Activated CD4-positive, alpha-beta T cell treated with anti-CD3 and anti-CD28 coated beads for 36 hours (primary cell): ENCODE data around the gene OLFML2A. TPM values are rescaled to one million over a fixed set of nuclear protein-coding genes. Genes with fewer than 3 reads are reported as not detected.
"Not testable (repeated sequence)": the region's sequence is repeated elsewhere in the genome, so short reads cannot be mapped to it uniquely, and the experiment has no call there.

ENCODE experiments used
- ATAC-seq: fragments of 200-7000 bp; cut with Tn5 transposase; one replicate; pipeline ENCODE4 v1.10.0; 2021; ENCODE audit warnings: mild to moderate bottlenecking, moderate library complexity
- CTCF ChIA-PET: fragments of 350-600 bp; sonication (Branson Sonifier 250); formaldehyde crosslinking; loops from one replicate; lab custom pipeline; 2021; ENCODE audit warnings: antibody characterized with exemption; lab: Charles Lee
- POLR2A ChIA-PET: fragments of 350-600 bp; sonication (Branson Sonifier 250); formaldehyde crosslinking; loops from one replicate; lab custom pipeline; 2021; ENCODE audit warnings: antibody characterized with exemption, inconsistent platforms; lab: Charles Lee
- DNase-seq: peaks from one replicate; pipeline ENCODE4 v3.0.0-alpha.2; 2020
- H3K27ac Mint-ChIP-seq: one replicate; pipeline ENCODE4 v1.8.0; 2021; ENCODE audit warnings: mixed read lengths
- H3K27me3 Mint-ChIP-seq: one replicate; pipeline ENCODE4 v1.8.0; 2021; ENCODE audit warnings: mixed read lengths
- H3K36me3 Mint-ChIP-seq: one replicate; pipeline ENCODE4 v1.8.0; 2021; ENCODE audit warnings: low read depth, mixed read lengths
- H3K4me1 Mint-ChIP-seq: one replicate; pipeline ENCODE4 v1.8.0; 2021; ENCODE audit warnings: mixed read lengths
- H3K4me3 Mint-ChIP-seq: one replicate; pipeline ENCODE4 v1.8.0; 2021; ENCODE audit warnings: mild to moderate bottlenecking, moderate library complexity, mixed read lengths
- H3K9me3 Mint-ChIP-seq: one replicate; pipeline ENCODE4 v1.8.0; 2021; ENCODE audit warnings: low read depth, mixed read lengths
- intact Hi-C, 2 experiments: fragments of 100-400 bp; cut with DNase I in 1 of 2; cut with micrococcal nuclease in 1 of 2; formaldehyde crosslinking; loops; one replicate each; pipeline versions ENCODE4 v1.14.2 to v1.15.1; 2022 to 2024; cut with DNase I, micrococcal nuclease
- total RNA-seq, 2 experiments: library from RNA; stranded (reverse); gene quantifications; one replicate each; pipeline ENCODE4 v1.2.3, GENCODE V29; 2021

The OLFML2A gene
- total RNA-seq, 2 experiments from 2014 or later = 0.05 TPM; not detected in 1

DNA sequence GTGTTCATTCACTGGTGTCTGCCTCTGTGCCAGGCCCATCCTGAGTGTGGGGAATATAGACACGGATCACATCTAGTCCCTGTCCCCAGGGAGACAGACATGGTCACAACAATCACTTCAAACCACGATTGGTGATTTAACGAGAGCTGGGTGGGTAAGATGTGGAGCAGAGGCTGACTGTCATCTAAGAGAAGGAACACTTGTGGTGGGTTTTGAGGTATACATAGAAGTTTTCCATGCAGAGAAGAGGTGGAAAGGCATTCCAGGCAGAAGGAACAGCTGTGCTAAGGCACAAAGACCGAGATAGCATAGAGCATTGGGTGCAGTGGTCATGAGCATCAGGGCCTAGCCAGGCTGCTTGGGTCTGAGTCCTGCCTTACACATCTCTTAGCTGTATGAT, 53.7 kb downstream of the OLFML2A start:
- DNase-seq = no peak
- Mint-ChIP-seq H3K4me3 (no peak overlapping the region), H3K27ac (no peak overlapping the region), H3K27me3 (peaks cover 4% of the 10 kb centered on the region), H3K4me1 (no peaks in the 10 kb centered on the region), H3K9me3 (no peaks in the 10 kb centered on the region), H3K36me3 (no peaks in the 10 kb centered on the region)
- intact Hi-C loops = no loop called here
- ChIA-PET CTCF (interaction anchor here (0.7 kb wide), 1 partner anchor 23 kb away, joined by 3 read pairs; the partner anchor contains the start of gene WDR38), POLR2A (no interaction called here)
- no peak for ATAC-seq

DNA sequence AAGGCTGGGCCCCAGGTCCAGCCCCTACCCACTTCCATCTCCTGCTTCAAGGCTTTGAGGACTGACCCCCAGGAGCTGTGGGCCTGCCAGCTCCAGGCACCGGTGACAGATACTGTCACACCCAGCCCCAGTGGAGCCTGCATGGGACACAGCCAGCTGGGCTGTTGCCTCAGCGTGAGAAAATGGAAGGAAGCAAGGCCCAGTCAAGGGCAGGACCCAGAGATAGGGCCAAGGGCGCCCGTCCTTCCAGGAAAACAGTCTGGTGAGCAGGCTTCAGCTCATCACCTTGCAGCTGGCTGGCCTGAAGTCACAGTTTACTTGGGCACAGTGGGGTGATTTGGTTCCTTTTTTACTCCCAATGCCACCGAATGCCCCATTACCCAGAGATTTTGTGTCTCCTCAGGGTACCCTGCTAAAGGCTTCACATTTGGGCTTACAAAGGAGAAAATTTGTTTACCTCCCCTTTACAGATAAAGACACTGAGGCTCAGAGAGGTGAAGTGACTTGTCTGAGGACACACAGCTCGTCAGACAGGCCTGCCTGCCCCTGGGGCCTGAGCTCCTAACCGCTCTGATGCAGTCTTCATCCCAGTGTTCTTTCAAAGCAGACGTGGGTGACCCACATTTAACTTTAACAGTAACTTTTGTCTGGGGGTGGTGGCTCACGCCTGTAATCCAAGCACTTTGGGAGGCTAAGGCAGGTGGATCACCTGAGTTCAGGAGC, 54.9 kb downstream of the OLFML2A start:
- Mint-ChIP-seq H3K4me3 (no peak overlapping the region), H3K36me3 (no peaks in the 10 kb centered on the region), H3K4me1 (no peaks in the 10 kb centered on the region), H3K9me3 (no peaks in the 10 kb centered on the region), H3K27ac (no peak overlapping the region), H3K27me3 (peaks cover 4% of the 10 kb centered on the region)
- no peak for ATAC-seq
- ChIA-PET CTCF (interaction anchor here (0.8 kb wide), 1 partner anchor 19 kb away, joined by 7 read pairs; no protein-coding TSS in a partner anchor), POLR2A (no interaction called here)
- intact Hi-C loops = no loop called here
- DNase-seq = no peak

DNA sequence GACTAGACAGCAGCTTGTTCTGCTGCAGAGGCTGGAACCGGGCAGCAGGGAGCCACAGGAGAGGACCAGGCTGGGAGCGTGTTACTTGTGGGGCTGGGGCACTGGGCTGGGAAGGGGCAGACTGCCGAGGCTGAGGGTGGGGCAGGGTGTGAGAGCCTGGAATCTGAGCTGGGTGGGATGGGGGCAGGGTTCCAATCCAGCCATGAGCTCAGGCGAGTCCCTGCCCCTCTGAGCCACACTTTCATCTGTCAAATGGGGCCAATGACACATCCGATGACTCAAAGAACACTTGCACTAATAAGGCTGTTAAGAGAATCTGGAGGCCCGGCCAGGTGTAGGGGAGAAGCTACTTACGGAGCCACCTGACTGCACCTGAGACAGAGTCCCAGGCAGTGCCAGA, 57.7 kb downstream of the OLFML2A start:
- CTCF ChIA-PET = no interaction called here
- H3K27ac Mint-ChIP-seq = no peak overlapping the region

DNA sequence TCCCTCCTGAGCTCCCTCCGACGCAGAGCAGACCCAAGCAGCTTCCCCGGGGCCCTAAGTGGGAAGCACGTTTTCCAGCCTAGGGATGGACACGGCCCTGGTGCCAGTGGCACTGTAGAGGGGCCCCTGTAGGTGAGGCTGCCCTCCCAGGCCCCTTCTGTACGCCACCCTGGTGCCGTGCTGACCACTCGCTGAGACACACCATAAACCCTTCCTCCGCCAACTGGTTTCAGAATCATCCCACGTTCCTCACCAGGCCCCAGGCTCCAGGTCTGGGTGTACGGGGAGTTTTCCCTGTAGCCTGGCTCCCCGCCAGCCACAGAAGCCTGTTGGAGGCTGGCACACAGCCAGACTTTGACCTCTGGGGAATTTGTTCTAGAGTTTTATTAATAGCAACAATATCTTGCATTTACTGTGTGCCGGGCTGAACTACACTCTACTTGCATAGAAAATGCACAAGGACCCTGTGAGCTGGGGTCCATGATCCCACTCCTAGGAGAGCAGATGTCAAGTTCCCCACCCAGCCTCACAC, 58.2 kb downstream of the OLFML2A start:
- H3K4me1 Mint-ChIP-seq = no peaks in the 10 kb centered on the region
- POLR2A ChIA-PET = no interaction called here
- no peaks in the 10 kb centered on the region for H3K36me3 Mint-ChIP-seq
- no peak overlapping the region for H3K27ac Mint-ChIP-seq
- H3K9me3 Mint-ChIP-seq = no peaks in the 10 kb centered on the region
- ATAC-seq (no peak), DNase-seq (no peak)
- no peak overlapping the region for H3K4me3 Mint-ChIP-seq
- peaks cover 14% of the 10 kb centered on the region for H3K27me3 Mint-ChIP-seq
- intact Hi-C loops = no loop called here
- CTCF ChIA-PET = no interaction called here

More for the DNA sequence above, 57.7 kb downstream of the OLFML2A start:
- intact Hi-C loops = no loop called here
- H3K9me3 Mint-ChIP-seq = no peaks in the 10 kb centered on the region
- peak; percentile 51 for ATAC-seq
- no peaks in the 10 kb centered on the region for H3K4me1 Mint-ChIP-seq
- no peak for DNase-seq
- peaks cover 13% of the 10 kb centered on the region for H3K27me3 Mint-ChIP-seq
- POLR2A ChIA-PET = no interaction called here
- H3K36me3 Mint-ChIP-seq = no peaks in the 10 kb centered on the region
- H3K4me3 Mint-ChIP-seq = no peak overlapping the region

DNA sequence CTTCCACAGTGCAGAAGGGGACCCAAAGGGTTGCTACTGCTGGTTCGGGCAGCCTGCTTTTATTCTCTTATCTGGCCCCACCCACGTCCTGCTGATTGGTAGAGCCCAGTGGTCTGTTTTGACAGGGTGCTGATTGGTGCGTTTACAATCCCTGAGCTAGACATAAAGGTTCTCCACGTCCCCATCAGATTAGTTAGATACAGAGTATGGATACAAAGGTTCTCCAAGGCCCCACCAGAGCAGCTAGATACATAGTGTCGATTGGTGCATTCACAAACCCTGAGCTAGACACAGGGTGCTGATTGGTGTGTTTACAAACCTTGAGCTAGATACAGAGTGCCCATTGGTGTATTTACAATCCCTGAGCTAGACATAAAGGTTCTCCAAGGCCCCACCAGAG, 61.2 kb downstream of the OLFML2A start:
- POLR2A ChIA-PET, intact Hi-C loops, H3K4me1 Mint-ChIP-seq, DNase-seq, H3K27ac Mint-ChIP-seq, ATAC-seq, H3K9me3 Mint-ChIP-seq, H3K4me3 Mint-ChIP-seq, H3K36me3 Mint-ChIP-seq: not testable (repeated sequence)
- H3K27me3 Mint-ChIP-seq = peaks cover 14% of the 10 kb centered on the region
- CTCF ChIA-PET = interaction anchor here (0.6 to 1.7 kb wide), 4 partner anchors 8 to 166 kb away, joined by 3 read pairs; partner anchors contain the start of gene WDR38

DNA sequence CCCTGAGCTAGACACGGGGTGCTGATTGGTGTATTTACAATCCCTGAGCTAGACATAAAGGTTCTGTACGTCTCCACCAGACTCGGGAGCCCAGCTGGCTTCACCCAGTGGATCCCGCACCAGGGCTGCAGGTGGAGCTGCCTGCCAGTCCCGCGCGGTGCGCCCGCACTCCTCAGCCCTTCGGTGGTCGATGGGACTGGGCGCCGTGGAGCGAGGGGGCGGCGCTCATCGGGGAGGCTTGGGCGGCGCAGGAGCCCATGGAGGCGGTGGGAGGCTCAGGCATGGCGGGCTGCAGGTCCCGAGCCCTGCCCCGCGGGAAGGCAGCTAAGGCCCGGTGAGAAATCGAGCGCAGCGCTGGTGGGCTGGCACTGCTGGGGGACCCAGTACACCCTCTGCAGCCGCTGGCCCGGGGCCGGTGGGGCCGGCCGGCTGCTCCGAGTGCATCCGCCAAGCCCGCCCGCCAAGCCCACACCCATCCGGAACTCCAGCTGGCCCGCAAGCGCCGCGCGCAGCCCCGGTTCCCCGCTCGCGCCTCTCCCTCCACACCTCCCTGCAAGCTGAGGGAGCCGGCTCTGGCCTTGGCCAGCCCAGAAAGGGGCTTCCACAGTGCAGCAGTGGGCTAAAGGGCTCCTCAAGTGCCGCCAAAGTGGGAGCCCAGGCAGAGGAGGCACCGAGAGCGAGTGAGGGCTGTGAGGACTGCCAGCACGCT, 61.8 kb downstream of the OLFML2A start:
- H3K27ac Mint-ChIP-seq, POLR2A ChIA-PET, H3K36me3 Mint-ChIP-seq, DNase-seq, H3K9me3 Mint-ChIP-seq, H3K4me3 Mint-ChIP-seq, H3K4me1 Mint-ChIP-seq, ATAC-seq, intact Hi-C loops: not testable (repeated sequence)
- peaks cover 14% of the 10 kb centered on the region for H3K27me3 Mint-ChIP-seq
- CTCF ChIA-PET = interaction anchor here (0.6 to 1.7 kb wide), 3 partner anchors 10 to 167 kb away, joined by 3 to 4 read pairs (median 3); no protein-coding TSS in a partner anchor

DNA sequence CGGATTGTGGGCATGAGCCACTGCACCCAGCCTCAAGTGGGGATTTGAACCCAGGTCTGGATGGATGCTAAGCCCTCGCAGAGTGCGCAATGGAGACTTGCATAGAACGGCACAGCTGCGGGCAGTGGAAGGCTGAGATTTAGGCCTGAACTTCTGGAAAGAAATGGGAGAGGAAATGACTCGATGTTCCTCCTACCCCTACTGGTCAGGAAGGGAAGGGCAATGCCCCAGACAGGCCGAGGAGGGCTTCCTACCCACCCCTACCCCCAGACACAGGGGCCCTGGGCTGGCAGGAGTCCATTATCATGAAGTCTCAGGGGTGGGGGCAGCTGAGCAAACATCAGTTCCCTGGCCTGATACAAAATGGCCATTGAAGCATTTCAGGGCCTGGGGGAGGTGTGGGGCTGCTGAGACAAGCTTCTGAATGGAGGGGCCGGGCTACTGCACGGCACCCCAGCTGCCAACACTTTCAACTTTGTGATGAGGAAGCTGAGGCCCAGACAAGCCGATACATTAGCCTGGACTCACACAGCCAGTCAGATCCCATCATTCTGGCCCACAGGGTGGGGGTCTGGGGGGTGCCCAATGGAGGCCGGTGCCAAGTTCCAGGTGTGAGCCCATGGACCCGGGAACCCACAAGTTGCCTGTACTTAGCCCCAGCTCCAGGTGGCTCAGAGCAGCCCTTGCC, 62.8 kb downstream of the OLFML2A start:
- ATAC-seq (peak; percentile 30), DNase-seq (no peak)
- ChIA-PET POLR2A (no interaction called here), CTCF (interaction anchor here (0.6 to 2.0 kb wide), 8 partner anchors 11 to 268 kb away, joined by 3 to 8 read pairs (median 4); no protein-coding TSS in a partner anchor)
- Mint-ChIP-seq H3K4me1 (no peaks in the 10 kb centered on the region), H3K27me3 (peaks cover 13% of the 10 kb centered on the region), H3K9me3 (no peaks in the 10 kb centered on the region), H3K27ac (no peak overlapping the region), H3K36me3 (no peaks in the 10 kb centered on the region), H3K4me3 (no peak overlapping the region)
- intact Hi-C loops = no loop called here

DNA sequence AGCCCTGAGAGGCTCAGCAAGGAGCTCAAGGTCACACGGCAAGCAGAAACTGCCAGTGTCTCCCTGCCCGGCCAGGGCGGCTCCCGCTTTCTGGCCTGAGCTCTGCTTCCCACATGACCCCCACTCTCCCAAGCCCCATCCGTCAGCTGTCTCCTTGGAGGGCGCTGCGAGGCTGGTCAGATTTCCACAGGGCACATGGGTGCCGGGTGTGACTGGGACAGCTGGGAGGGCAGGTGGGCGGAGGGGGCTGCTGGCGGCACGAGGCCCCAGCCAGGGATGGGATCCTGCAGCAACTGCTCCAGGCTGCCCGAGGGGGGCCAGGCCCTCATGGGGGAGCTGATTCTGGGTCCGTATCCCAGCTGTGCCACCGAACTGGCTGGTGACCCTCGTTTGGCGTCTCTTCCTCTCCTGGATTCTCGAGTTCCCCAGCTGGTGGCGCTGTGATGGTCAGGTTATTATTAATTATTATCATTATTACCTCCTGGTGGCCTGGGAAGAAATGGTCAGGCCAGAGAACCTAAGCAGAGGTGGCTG, 63.4 kb downstream of the OLFML2A start:
- POLR2A ChIA-PET = no interaction called here

DNA sequence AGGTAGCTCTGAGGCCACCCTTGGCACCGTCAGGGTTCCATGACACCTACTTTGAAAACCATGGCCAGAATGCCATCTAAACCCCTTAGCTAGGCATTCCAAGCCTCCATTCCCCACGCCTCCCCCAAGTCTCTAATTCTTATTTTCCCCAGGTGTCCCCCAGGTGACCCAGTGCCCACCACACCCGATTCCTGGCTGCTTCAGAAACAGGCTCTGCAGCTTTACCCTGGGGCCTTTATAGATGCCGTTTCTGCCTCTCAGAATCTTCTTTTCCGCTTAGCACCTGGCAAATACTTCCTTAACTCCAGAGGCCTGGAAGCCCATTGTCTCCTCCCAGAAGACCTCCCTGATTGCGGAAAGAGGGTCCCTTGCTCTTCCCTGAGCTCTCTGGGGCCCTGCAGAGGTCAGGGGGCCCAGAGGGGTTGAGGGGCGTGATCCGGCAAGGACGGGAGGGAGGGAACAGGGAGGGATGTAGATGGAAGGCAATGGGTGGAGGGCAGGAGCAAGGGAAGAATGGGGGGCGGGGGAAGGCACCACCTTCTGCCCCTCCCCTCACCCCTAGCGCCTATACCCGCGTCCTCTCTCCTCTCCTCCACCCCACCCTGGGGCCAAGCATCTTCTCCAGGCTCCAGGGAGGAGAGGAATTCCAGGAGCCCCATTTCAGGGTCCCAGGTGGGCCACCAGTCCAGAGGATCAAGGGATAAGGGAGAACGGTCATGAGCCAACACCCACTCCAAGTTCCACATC, 64.3 kb downstream of the OLFML2A start:
- no peaks in the 10 kb centered on the region for H3K36me3 Mint-ChIP-seq
- H3K4me3 Mint-ChIP-seq = no peak overlapping the region
- no peak overlapping the region for H3K27ac Mint-ChIP-seq
- ChIA-PET POLR2A (no interaction called here), CTCF (interaction anchor here (0.6 to 2.0 kb wide), 9 partner anchors 10 to 909 kb away, joined by 3 to 8 read pairs (median 3); no protein-coding TSS in a partner anchor)
- ATAC-seq = no peak
- H3K4me1 Mint-ChIP-seq = no peaks in the 10 kb centered on the region
- no peak for DNase-seq
- intact Hi-C loops = no loop called here
- no peaks in the 10 kb centered on the region for H3K9me3 Mint-ChIP-seq
- peaks cover 14% of the 10 kb centered on the region for H3K27me3 Mint-ChIP-seq

More for the DNA sequence above, 63.4 kb downstream of the OLFML2A start:
- H3K4me3 Mint-ChIP-seq = no peak overlapping the region
- H3K9me3 Mint-ChIP-seq = no peaks in the 10 kb centered on the region
- peaks cover 13% of the 10 kb centered on the region for H3K27me3 Mint-ChIP-seq
- H3K36me3 Mint-ChIP-seq = no peaks in the 10 kb centered on the region
- DNase-seq (no peak), ATAC-seq (no peak)
- H3K4me1 Mint-ChIP-seq = no peaks in the 10 kb centered on the region
- intact Hi-C loops = no loop called here
- CTCF ChIA-PET = interaction anchor here (0.5 to 2.0 kb wide), 10 partner anchors 11 to 1341 kb away, joined by 3 to 8 read pairs (median 3); no protein-coding TSS in a partner anchor
- no peak overlapping the region for H3K27ac Mint-ChIP-seq

DNA sequence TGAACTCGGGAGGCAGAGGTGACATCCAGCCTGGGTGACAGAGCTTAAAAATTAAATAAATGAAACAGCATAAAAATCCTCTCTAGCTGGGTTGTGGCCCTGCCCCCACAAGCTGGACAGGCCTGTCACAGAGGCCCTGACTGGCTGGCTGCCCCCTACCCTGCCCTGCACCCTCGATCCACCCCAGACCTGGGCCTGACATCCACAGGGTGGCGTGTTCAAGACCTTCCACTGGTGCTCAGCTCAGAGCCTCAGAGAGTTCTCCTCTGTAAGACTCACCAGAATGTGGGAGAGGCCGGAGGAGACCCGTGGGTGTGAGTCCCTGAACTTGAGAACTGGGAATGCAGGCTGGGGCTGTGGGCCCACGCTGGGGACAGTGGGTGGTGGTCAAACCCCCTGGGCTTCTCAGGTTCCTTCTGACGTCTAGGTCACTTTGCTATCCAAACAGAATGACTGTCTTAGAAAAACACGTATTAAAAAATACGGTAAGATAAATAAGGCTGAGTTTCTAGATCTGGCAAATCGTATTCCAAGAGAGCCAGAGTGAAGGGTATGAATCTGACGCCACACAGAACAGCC, 66.6 kb downstream of the OLFML2A start:
- CTCF ChIA-PET = interaction anchor here (1.8 kb wide), 1 partner anchor 9 kb away, joined by 9 read pairs; no protein-coding TSS in a partner anchor
- intact Hi-C loops = no loop called here
- Mint-ChIP-seq H3K27me3 (peaks cover 16% of the 10 kb centered on the region), H3K9me3 (no peaks in the 10 kb centered on the region), H3K27ac (no peak overlapping the region), H3K4me3 (no peak overlapping the region), H3K4me1 (no peaks in the 10 kb centered on the region), H3K36me3 (no peaks in the 10 kb centered on the region)
- POLR2A ChIA-PET = interaction anchor here (0.5 kb wide), 1 partner anchor 684 kb away, joined by 3 read pairs; no protein-coding TSS in a partner anchor
- no peak for ATAC-seq
- no peak for DNase-seq
